Loucy (cell line): Measurements from ENCODE around the gene PECR.
A peak's percentile ranks its signal among the peaks of the same experiment; 100 is the strongest.

Experiments used
- H2AFZ ChIP-seq: fragments of 200-600 bp; sonication (generic); 2 replicates; pipeline ENCODE4 v1.6.0; 2016; ENCODE audit warnings: antibody characterized with exemption, mild to moderate bottlenecking, low read length, moderate library complexity
- H3F3A ChIP-seq: fragments of 200-600 bp; 2 replicates; pipeline ENCODE4 v1.6.0; 2016; ENCODE audit warnings: antibody characterized with exemption, low read depth, mild to moderate bottlenecking
- H3K27me3 ChIP-seq: fragments of 200-600 bp; sonication (generic); 2 replicates; pipeline ENCODE4 v1.6.1; 2014; ENCODE audit warnings: low read length, mild to moderate bottlenecking; ENCODE audit not compliant: insufficient read depth, poor library complexity, severe bottlenecking
- H3K36me3 ChIP-seq: fragments of 200-600 bp; sonication (generic); 2 replicates; pipeline ENCODE4 v1.6.1; 2016; ENCODE audit warnings: low read length; ENCODE audit not compliant: insufficient read depth
- H3K4me1 ChIP-seq: fragments of 200-600 bp; sonication (generic); 2 replicates; pipeline ENCODE4 v1.5.1; 2014; ENCODE audit warnings: low read length, mild to moderate bottlenecking; ENCODE audit not compliant: insufficient read depth, poor library complexity, severe bottlenecking
- H3K4me2 ChIP-seq: fragments of 200-600 bp; sonication (generic); 2 replicates; pipeline ENCODE4 v1.6.0; 2014; ENCODE audit warnings: antibody characterized with exemption, low read length, low read depth, mild to moderate bottlenecking; ENCODE audit not compliant: poor library complexity, severe bottlenecking
- H3K4me3 ChIP-seq: fragments of 200-600 bp; sonication (generic); 2 replicates; pipeline ENCODE4 v1.5.1; 2014; ENCODE audit warnings: low read length, mild to moderate bottlenecking, mixed read lengths; ENCODE audit not compliant: poor library complexity, severe bottlenecking
- H3K79me2 ChIP-seq: fragments of 200-600 bp; sonication (generic); 2 replicates; pipeline ENCODE4 v1.6.1; 2014; ENCODE audit warnings: low read length; ENCODE audit not compliant: insufficient read depth
- H3K9ac ChIP-seq: fragments of 200-600 bp; sonication (generic); 2 replicates; pipeline ENCODE4 v1.6.0; 2014; ENCODE audit warnings: mild to moderate bottlenecking, low read depth, low read length, moderate library complexity; ENCODE audit not compliant: poor library complexity, severe bottlenecking
- H3K9me2 ChIP-seq: fragments of 200-600 bp; sonication (generic); replicated peaks from 2 replicates; pipeline ENCODE4 v1.6.1; 2016; ENCODE audit warnings: low read depth, low read length, mixed read lengths
- H3K9me3 ChIP-seq: fragments of 200-600 bp; sonication (generic); 2 replicates; pipeline ENCODE4 v1.6.1; 2014; ENCODE audit warnings: mild to moderate bottlenecking, antibody characterized with exemption, low read length, low read depth; ENCODE audit not compliant: insufficient read depth
- H4K20me1 ChIP-seq: fragments of 200-600 bp; sonication (generic); 2 replicates; pipeline ENCODE4 v1.6.0; 2014; ENCODE audit warnings: antibody characterized with exemption, low read length, mild to moderate bottlenecking; ENCODE audit not compliant: insufficient read depth, poor library complexity, severe bottlenecking
- CTCF ChIP-seq: fragments of 200-600 bp; sonication (generic); conservative IDR thresholded peaks from 2 replicates; pipeline ENCODE4 v1.5.1; 2014; ENCODE audit warnings: mild to moderate bottlenecking, antibody characterized with exemption, low read length
- EZH2phosphoT487 ChIP-seq: fragments of 200-600 bp; IDR thresholded peaks from 2 replicates; pipeline ENCODE4 v1.6.1; 2018; ENCODE audit warnings: antibody characterized with exemption, mild to moderate bottlenecking, moderate library complexity, borderline replicate concordance

PECR gene

GRCh38 chr2:216017365-216017764 lies 64.2 kb downstream of the PECR start:
- Histone ChIP-seq H4K20me1 (peaks cover 4% of the 10 kb centered on the region), H3K27me3 (no peaks in the 10 kb centered on the region), H3F3A (0 out of 2 replicates have a peak, but pooled peaks cover 3% of the 10 kb centered on the region), H2AFZ (no peak overlapping the region; the same call in 1 of the 2 replicates), H3K4me2 (peak overlapping the region; percentile 74), H3K9ac (peak overlapping the region; percentile 56), H3K9me2 (no peaks in the 10 kb centered on the region), H3K4me1 (peaks cover 41% of the 10 kb centered on the region), H3K79me2 (peaks cover 11% of the 10 kb centered on the region), H3K4me3 (peak overlapping the region; percentile 55), H3K36me3 (no peaks in the 10 kb centered on the region), H3K9me3 (no peaks in the 10 kb centered on the region)
- TF ChIP-seq EZH2phosphoT487 (no peak), CTCF (no peak)

- peaks cover 48% of the 10 kb centered on the region for H3K4me1 ChIP-seq
- no peaks in the 10 kb centered on the region for H3K9me2 ChIP-seq
- no peak for TF ChIP-seq CTCF
- no peak for TF ChIP-seq EZH2phosphoT487
- H3F3A ChIP-seq, result 0 out of 2 replicates have a peak, but pooled peaks cover 3% of the 10 kb centered on the region
- H3K9ac ChIP-seq, result peak overlapping the region; percentile 56
- no peaks in the 10 kb centered on the region for H3K27me3 ChIP-seq
- peak overlapping the region; percentile 74 for H3K4me2 ChIP-seq
- no peaks in the 10 kb centered on the region for H3K9me3 ChIP-seq
- no peak overlapping the region for H2AFZ ChIP-seq
- peaks cover 19% of the 10 kb centered on the region for H3K79me2 ChIP-seq
- H3K36me3 ChIP-seq, result no peaks in the 10 kb centered on the region
- peak overlapping the region; percentile 55 for H3K4me3 ChIP-seq
- H4K20me1 ChIP-seq, result peaks cover 10% of the 10 kb centered on the region
Measured at GRCh38 chr2:216016581-216016980, 65.0 kb downstream of the PECR start.

- peak overlapping the region; percentile 56 for H3K9ac ChIP-seq
- no peaks in the 10 kb centered on the region for H3K9me3 ChIP-seq
- peak overlapping the region; percentile 55 for H3K4me3 ChIP-seq
- 0 out of 2 replicates have a peak, but pooled peaks cover 3% of the 10 kb centered on the region for H3F3A ChIP-seq
- peaks cover 26% of the 10 kb centered on the region for H3K79me2 ChIP-seq
- H2AFZ ChIP-seq, result peak overlapping the region; percentile 33; the same call in 1 of the 2 replicates
- no peaks in the 10 kb centered on the region for H3K36me3 ChIP-seq
- TF ChIP-seq CTCF (no peak), EZH2phosphoT487 (no peak)
- peaks cover 15% of the 10 kb centered on the region for H4K20me1 ChIP-seq
- H3K9me2 ChIP-seq, result no peaks in the 10 kb centered on the region
- no peaks in the 10 kb centered on the region for H3K27me3 ChIP-seq
- H3K4me2 ChIP-seq, result peak overlapping the region; percentile 74
- peaks cover 54% of the 10 kb centered on the region for H3K4me1 ChIP-seq
Measured at GRCh38 chr2:216015722-216016464, 65.7 kb downstream of the PECR start.
